K562 (cell line): Measurements from ENCODE around the gene ZC3H12C.

Experiments used
- CTCF ChIP-seq, 3 experiments: IDR thresholded peaks in 2 of 3; conservative IDR thresholded peaks in 1 of 3; 2 replicates each; pipeline ENCODE4 v1.5.1; 2011 to 2012; ENCODE audit warnings: low read length in 3 of 3, mild to moderate bottlenecking in 3 of 3, control low read depth in 2 of 3, improper control_type of control experiment in 1 of 3, inconsistent platforms in 1 of 3, low read depth in 1 of 3, mixed read lengths in 1 of 3, moderate library complexity in 1 of 3; ENCODE audit not compliant: insufficient read depth in 2 of 3
- ZNF311 ChIP-seq: fragments of 250-450 bp; sonication (Bioruptor Pico); IDR thresholded peaks from 2 replicates; pipeline ENCODE4 v1.4.0; 2020; ENCODE audit warnings: mild to moderate bottlenecking, moderate library complexity

DNA sequence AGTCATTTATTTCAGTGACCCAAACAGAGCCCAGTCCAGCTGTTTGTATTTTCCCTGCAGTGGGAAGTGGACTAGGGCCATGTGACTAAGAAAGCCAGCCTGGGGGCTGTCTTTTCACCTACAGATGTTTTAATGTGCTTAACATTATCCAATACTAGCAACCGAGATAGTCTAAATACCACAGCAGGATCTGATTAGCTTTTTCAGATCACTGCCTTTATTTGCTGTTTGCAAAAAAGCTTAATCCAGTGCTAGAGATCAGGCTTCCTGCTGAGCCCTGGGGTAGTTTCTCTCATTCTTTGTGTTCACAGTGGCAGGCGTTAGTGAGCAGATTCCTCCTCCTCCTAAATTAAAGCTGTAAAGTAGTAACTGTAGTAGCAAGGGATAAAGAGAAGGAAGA, 35.0 kb downstream of the ZC3H12C start:
- TF ChIP-seq ZNF311 (no peak), CTCF (IDR thresholded peaks at IDR 0.05 in 2 of 3, conservative IDR thresholded peaks at IDR 0.05 in 1 of 3; ENCODE audit: insufficient read depth in 2 of 3, low read depth in 1 of 3, low read length in 3 of 3) (no peak)
